Mesenchymal stem cell (in vitro differentiated cells and primary cell): Measurements from ENCODE around the gene ACSM2A.

Experiments used
- DNase-seq: peaks from one replicate; pipeline ENCODE4 v3.0.0-alpha.2; 2013
- H2AFZ ChIP-seq: one replicate; pipeline ENCODE4 v1.6.1; 2013; ENCODE audit warnings: low read depth, mild to moderate bottlenecking, control low read depth, inconsistent platforms, low read length, moderate library complexity
- H2AK5ac ChIP-seq: 2 replicates; pipeline ENCODE4 v1.6.1; 2013; ENCODE audit warnings: low read length, moderate library complexity, mild to moderate bottlenecking, inconsistent platforms; ENCODE audit not compliant: severe bottlenecking
- H2BK120ac ChIP-seq: one replicate; pipeline ENCODE4 v1.6.1; 2013; ENCODE audit warnings: low read depth, mild to moderate bottlenecking, inconsistent platforms, low read length, moderate library complexity
- H2BK12ac ChIP-seq, 2 experiments: one replicate each; pipeline ENCODE4 v1.6.1; 2013; ENCODE audit warnings: inconsistent platforms in 2 of 2, low read length in 2 of 2, mild to moderate bottlenecking in 2 of 2, moderate library complexity in 2 of 2, control low read depth in 1 of 2
- H2BK15ac ChIP-seq: one replicate; pipeline ENCODE4 v1.6.1; 2013; ENCODE audit warnings: mild to moderate bottlenecking, low read depth, inconsistent platforms; ENCODE audit not compliant: poor library complexity, severe bottlenecking
- H2BK5ac ChIP-seq: 2 replicates; pipeline ENCODE4 v1.6.1; 2013; ENCODE audit warnings: low read depth, mild to moderate bottlenecking, low read length, control low read depth, inconsistent platforms; ENCODE audit not compliant: poor library complexity, severe bottlenecking
- H3K14ac ChIP-seq, 2 experiments: one replicate each; pipeline ENCODE4 v1.6.1; 2013; ENCODE audit warnings: inconsistent platforms in 2 of 2, low read length in 2 of 2, control low read depth in 1 of 2, mild to moderate bottlenecking in 1 of 2, moderate library complexity in 1 of 2
- H3K18ac ChIP-seq, 2 experiments: one replicate each; pipeline ENCODE4 v1.6.1; 2013; ENCODE audit warnings: inconsistent platforms in 2 of 2, low read length in 2 of 2, control low read depth in 1 of 2, low read depth in 1 of 2, mild to moderate bottlenecking in 1 of 2
- H3K23ac ChIP-seq, 2 experiments: one replicate each; pipeline ENCODE4 v1.6.1; 2013; ENCODE audit warnings: inconsistent platforms in 2 of 2, low read length in 2 of 2, mild to moderate bottlenecking in 2 of 2, moderate library complexity in 2 of 2, control low read depth in 1 of 2
- H3K27ac ChIP-seq: 2 replicates; pipeline ENCODE4 v1.5.1; 2013; ENCODE audit warnings: mild to moderate bottlenecking, moderate library complexity, low read length, control low read depth, inconsistent platforms; ENCODE audit not compliant: poor library complexity, severe bottlenecking
- H3K27me3 ChIP-seq, 2 experiments: 2 replicates each; pipeline versions ENCODE4 v1.6.1 to v1.7.0; 2013; ENCODE audit warnings: low read length in 2 of 2, mild to moderate bottlenecking in 2 of 2, moderate library complexity in 2 of 2, control low read depth in 1 of 2, inconsistent platforms in 1 of 2; ENCODE audit not compliant: control insufficient read depth in 1 of 2, insufficient read depth in 1 of 2
- H3K36me3 ChIP-seq, 2 experiments: 2 replicates each; pipeline versions ENCODE4 v1.6.1 to v1.7.0; 2013; ENCODE audit warnings: low read length in 2 of 2, control low read depth in 1 of 2, inconsistent platforms in 1 of 2, low read depth in 1 of 2, mild to moderate bottlenecking in 1 of 2; ENCODE audit not compliant: insufficient read depth in 2 of 2, control insufficient read depth in 1 of 2
- H3K4ac ChIP-seq, 2 experiments: one replicate each; pipeline ENCODE4 v1.6.1; 2013; ENCODE audit warnings: inconsistent platforms in 2 of 2, low read length in 2 of 2, mild to moderate bottlenecking in 2 of 2, moderate library complexity in 2 of 2, control low read depth in 1 of 2, low read depth in 1 of 2
- H3K4me1 ChIP-seq: 2 replicates; pipeline ENCODE4 v1.6.1; 2013; ENCODE audit warnings: low read depth, low read length, control low read depth; ENCODE audit not compliant: control insufficient read depth, insufficient read depth
- H3K4me2 ChIP-seq: 2 replicates; pipeline ENCODE4 v1.6.1; 2013; ENCODE audit warnings: low read length, mild to moderate bottlenecking, inconsistent platforms; ENCODE audit not compliant: poor library complexity, severe bottlenecking
- H3K4me3 ChIP-seq, 2 experiments: 2 replicates each; pipeline versions ENCODE4 v1.5.1 to v1.7.0; 2013; ENCODE audit warnings: low read length in 2 of 2, mild to moderate bottlenecking in 2 of 2, control low read depth in 1 of 2, low read depth in 1 of 2; ENCODE audit not compliant: insufficient read depth in 1 of 2
- H3K79me1 ChIP-seq: replicated peaks from 2 replicates; pipeline ENCODE4 v1.6.1; 2013; ENCODE audit warnings: mild to moderate bottlenecking, control low read depth, low read length, inconsistent platforms; ENCODE audit not compliant: poor library complexity, severe bottlenecking
- H3K9ac ChIP-seq: 2 replicates; pipeline ENCODE4 v1.7.0; 2013; ENCODE audit warnings: mild to moderate bottlenecking, low read length, moderate library complexity
- H3K9me3 ChIP-seq: 2 replicates; pipeline ENCODE4 v1.7.0; 2013; ENCODE audit warnings: mild to moderate bottlenecking, low read length; ENCODE audit not compliant: control insufficient read depth
- H4K8ac ChIP-seq: one replicate; pipeline ENCODE4 v1.6.1; 2013; ENCODE audit warnings: inconsistent platforms, mild to moderate bottlenecking, low read length, moderate library complexity
- H4K91ac ChIP-seq: one replicate; pipeline ENCODE4 v1.6.1; 2013; ENCODE audit warnings: mild to moderate bottlenecking, low read length, inconsistent platforms
- WGBS: methylation state at CpG from one replicate; pipeline ENCODE4 v1.1.7; 2013; ENCODE audit warnings: mixed read lengths; 5-methylcytosine and 5-hydroxymethylcytosine counted together

ACSM2A gene

DNA sequence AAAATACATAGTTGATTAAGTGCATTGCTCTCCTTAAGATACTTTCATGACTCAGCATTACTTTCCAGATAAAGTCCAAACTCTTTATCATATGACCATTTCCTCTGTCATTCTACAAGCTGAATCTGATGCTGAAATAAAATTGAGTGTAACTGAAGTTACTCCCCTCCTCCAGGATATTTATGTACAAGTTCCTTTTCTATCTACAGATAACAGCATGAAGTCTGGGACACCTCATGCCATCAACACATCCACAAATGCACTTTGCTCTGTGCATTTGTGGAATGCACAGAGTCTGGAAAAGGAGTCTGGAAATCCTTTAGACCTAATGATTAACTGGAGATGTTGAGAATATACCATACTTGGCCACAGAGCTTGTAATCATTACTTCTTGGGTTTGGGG lies 64.4 kb downstream of the ACSM2A start:
- no peaks in the 10 kb centered on the region for H3K27me3 ChIP-seq
- no peak overlapping the region for H3K27ac ChIP-seq

DNA sequence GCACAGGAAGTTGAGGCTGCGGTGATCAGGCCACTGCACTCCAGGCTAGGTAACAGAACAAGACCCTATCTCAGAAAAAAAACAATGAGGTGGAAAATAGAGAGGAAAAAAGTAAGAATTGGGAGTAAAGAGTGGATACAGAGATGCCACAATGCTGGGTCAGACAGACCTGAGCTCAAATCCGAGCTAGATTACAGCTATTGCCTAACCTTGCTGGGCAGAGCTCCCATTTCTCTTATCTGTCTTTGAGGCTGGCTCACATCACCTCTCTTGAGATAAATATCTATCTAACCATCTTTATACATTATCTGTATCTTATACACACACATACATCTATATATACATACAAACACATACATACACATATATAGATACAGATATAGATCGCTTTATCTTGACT lies 65.8 kb downstream of the ACSM2A start:
- H3K4me3 ChIP-seq = no peak overlapping the region
- 88% methylated on average over 2 of the region's 3 CpGs for WGBS
- H2BK15ac ChIP-seq = no peak overlapping the region
- no peaks in the 10 kb centered on the region for H3K27me3 ChIP-seq
- no peak overlapping the region for H2BK5ac ChIP-seq
- H2BK120ac ChIP-seq = no peak overlapping the region
- no peak overlapping the region for H2BK12ac ChIP-seq
- H3K23ac ChIP-seq = no peak overlapping the region
- H2AK5ac ChIP-seq = no peak overlapping the region
- no peak overlapping the region for H3K4ac ChIP-seq
- H3K27ac ChIP-seq = no peak overlapping the region
- H3K4me2 ChIP-seq = no peak overlapping the region
- no peak overlapping the region for H4K8ac ChIP-seq
- peaks cover 2% of the 10 kb centered on the region for H3K9me3 ChIP-seq
- no peak overlapping the region for H3K14ac ChIP-seq
- no peak overlapping the region for H4K91ac ChIP-seq
- no peak overlapping the region for H3K9ac ChIP-seq
- no peak for DNase-seq
- H3K36me3 ChIP-seq = no peaks in the 10 kb centered on the region
- H3K79me1 ChIP-seq = no peaks in the 10 kb centered on the region
- no peak overlapping the region for H2AFZ ChIP-seq
- no peak overlapping the region for H3K18ac ChIP-seq
- no peaks in the 10 kb centered on the region for H3K4me1 ChIP-seq

More for the DNA sequence above, 64.4 kb downstream of the ACSM2A start:
- Histone ChIP-seq H4K91ac (no peak overlapping the region), H3K36me3 (no peaks in the 10 kb centered on the region), H2AFZ (no peak overlapping the region), H3K23ac (no peak overlapping the region), H2AK5ac (no peak overlapping the region), H3K9me3 (no peaks in the 10 kb centered on the region), H3K18ac (no peak overlapping the region), H3K9ac (no peak overlapping the region), H3K4me2 (no peak overlapping the region), H3K4ac (no peak overlapping the region), H2BK12ac (no peak overlapping the region), H2BK15ac (no peak overlapping the region), H3K14ac (no peak overlapping the region), H4K8ac (no peak overlapping the region), H3K4me1 (no peaks in the 10 kb centered on the region), H3K4me3 (no peak overlapping the region), H2BK5ac (no peak overlapping the region), H2BK120ac (no peak overlapping the region), H3K79me1 (no peaks in the 10 kb centered on the region)
- DNase-seq = no peak

DNA sequence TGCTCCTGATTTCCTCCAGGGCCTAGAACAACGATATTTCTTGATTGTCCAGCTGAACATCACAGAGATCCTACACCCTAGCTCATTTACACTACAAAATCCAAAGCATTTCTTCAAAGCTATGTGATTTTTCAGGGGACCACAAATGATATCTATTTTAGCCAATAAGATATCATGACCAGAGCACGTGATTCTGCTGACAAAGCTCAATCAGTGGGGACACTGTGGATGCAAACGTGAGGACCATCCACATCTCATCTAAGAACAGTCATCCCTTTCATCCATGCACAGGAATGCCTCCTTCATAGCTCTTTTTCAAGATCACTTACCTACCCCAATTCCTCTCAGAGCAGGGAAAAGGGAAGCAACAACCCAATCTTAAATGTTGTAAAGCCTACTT lies 67.9 kb downstream of the ACSM2A start:
- DNase-seq = no peak
- Histone ChIP-seq H3K18ac (no peak overlapping the region), H3K79me1 (no peaks in the 10 kb centered on the region), H2BK12ac (no peak overlapping the region), H3K14ac (no peak overlapping the region), H3K4me1 (no peaks in the 10 kb centered on the region), H2AK5ac (no peak overlapping the region), H3K23ac (no peak overlapping the region), H2BK15ac (no peak overlapping the region), H3K27me3 (no peaks in the 10 kb centered on the region), H3K9ac (no peak overlapping the region), H2AFZ (no peak overlapping the region), H2BK5ac (no peak overlapping the region), H3K36me3 (no peaks in the 10 kb centered on the region), H4K8ac (no peak overlapping the region), H3K4ac (no peak overlapping the region), H3K4me2 (no peak overlapping the region), H3K27ac (no peak overlapping the region), H3K4me3 (no peak overlapping the region), H4K91ac (no peak overlapping the region), H2BK120ac (no peak overlapping the region), H3K9me3 (peaks cover 2% of the 10 kb centered on the region)
- 9% methylated on average over 3 of the region's 3 CpGs for WGBS

DNA sequence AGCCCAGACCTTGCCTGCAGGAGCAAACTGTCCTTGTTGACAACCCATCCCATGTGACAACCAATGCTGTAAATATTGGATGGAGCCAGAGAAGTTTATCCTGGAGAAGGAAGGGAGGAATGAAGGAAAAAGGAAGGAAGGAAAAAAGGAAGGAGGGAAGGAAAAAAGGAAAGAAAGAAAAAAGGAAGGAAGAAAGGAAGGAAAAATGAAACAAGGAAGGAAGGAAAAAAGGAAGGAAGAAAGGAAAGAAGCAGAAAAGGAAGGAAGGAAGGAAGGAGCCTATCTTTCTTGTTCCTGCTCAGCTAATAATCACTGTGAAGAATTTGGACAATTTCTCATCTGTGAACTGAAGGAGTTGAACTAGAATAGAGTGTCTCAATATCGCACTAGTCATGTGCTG lies 68.8 kb downstream of the ACSM2A start:
- Histone ChIP-seq H4K91ac (no peak overlapping the region), H3K27me3 (no peaks in the 10 kb centered on the region), H2BK12ac (no peak overlapping the region), H2BK120ac (no peak overlapping the region), H3K79me1 (no peaks in the 10 kb centered on the region), H3K18ac (no peak overlapping the region), H3K4ac (no peak overlapping the region), H3K27ac (no peak overlapping the region), H3K4me2 (no peak overlapping the region), H3K36me3 (no peaks in the 10 kb centered on the region), H2AFZ (no peak overlapping the region), H3K23ac (no peak overlapping the region), H3K9me3 (peaks cover 2% of the 10 kb centered on the region), H3K14ac (no peak overlapping the region), H2BK5ac (no peak overlapping the region), H2AK5ac (no peak overlapping the region), H3K4me1 (no peaks in the 10 kb centered on the region), H3K4me3 (no peak overlapping the region), H3K9ac (no peak overlapping the region), H2BK15ac (no peak overlapping the region), H4K8ac (no peak overlapping the region)
- DNase-seq = no peak
- 57% methylated on average over 1 of the region's 1 CpG for WGBS
